Testis (tissue), 3 donors: Measurements from ENCODE around the gene B3GALT6. TPM values are rescaled to one million over a fixed set of nuclear protein-coding genes. Genes with fewer than 3 reads are reported as not detected.
A peak's percentile ranks its signal among the peaks of the same experiment; 100 is the strongest.

ENCODE experiments used
- DNase-seq: peaks from one replicate; pipeline ENCODE4 v3.0.0-alpha.2; 2019
- H3K27ac ChIP-seq, 2 donors: fragments of 200-600 bp; sonication (generic); one replicate each; pipeline ENCODE4 v1.5.1; 2019
- H3K27me3 ChIP-seq: fragments of 200-600 bp; sonication (generic); one replicate; pipeline ENCODE4 v1.5.1; 2019
- H3K36me3 ChIP-seq: fragments of 200-600 bp; sonication (generic); one replicate; pipeline ENCODE4 v1.5.1; 2017; ENCODE audit warnings: low read depth; ENCODE audit errors: missing control alignments
- H3K4me1 ChIP-seq: fragments of 200-600 bp; sonication (generic); one replicate; pipeline ENCODE4 v1.5.1; 2019
- H3K4me3 ChIP-seq, 2 donors: fragments of 200-600 bp; sonication (generic); one replicate each; pipeline ENCODE4 v1.5.1; 2017 to 2019
- H3K9me3 ChIP-seq: fragments of 200-600 bp; sonication (generic); one replicate; pipeline ENCODE4 v1.5.1; 2017
- POLR2A ChIP-seq: fragments of 450-650 bp; IDR thresholded peaks from one replicate; pipeline ENCODE4 v1.6.1; 2017; ENCODE audit warnings: antibody characterized with exemption, mild to moderate bottlenecking, moderate library complexity
- WGBS, 2 donors: methylation state at CpG; one replicate each; pipeline ENCODE4 v1.1.5; 2018; 5-methylcytosine and 5-hydroxymethylcytosine counted together
- intact Hi-C: fragments of 100-400 bp; cut with DNase I; formaldehyde crosslinking; loops from one replicate; pipeline ENCODE4 v1.15.1; 2023; ENCODE audit warnings: low total_unique reads
- polyA plus RNA-seq: library from polyadenylated mRNA; stranded (reverse); fragments of 350-450 nt; fragmentation: Illumina TruSeq; extraction: RNeasy Lipid Tissue Mini Kit (QIAGEN cat#74804); gene quantifications from one replicate; pipeline ENCODE4 v1.2.3, GENCODE V29; 2014; ENCODE audit warnings: low read depth, low replicate concordance; ENCODE audit not compliant: insufficient read depth
- total RNA-seq, 2 donors: library from RNA; depleted of rRNA; stranded (reverse); fragments of >200 nt; gene quantifications; one replicate each; pipeline ENCODE4 v1.2.3, GENCODE V29; 2016
- TF ChIP-seq, protein P1 (sequence below), 3 experiments: fragments of 450-650 bp in 2 of 3; fragments of 200-600 bp in 1 of 3; sonication (generic) in 1 of 3; IDR thresholded peaks; one replicate each; pipeline ENCODE4 v1.5.1; 2016 to 2019; ENCODE audit warnings: antibody characterized with exemption in 3 of 3, mild to moderate bottlenecking in 2 of 3, moderate library complexity in 1 of 3

The B3GALT6 gene
- total and polyA plus RNA-seq, 3 donors from 2014 or later, result 8.5 to 37.3 (median 26.1) TPM

DNA sequence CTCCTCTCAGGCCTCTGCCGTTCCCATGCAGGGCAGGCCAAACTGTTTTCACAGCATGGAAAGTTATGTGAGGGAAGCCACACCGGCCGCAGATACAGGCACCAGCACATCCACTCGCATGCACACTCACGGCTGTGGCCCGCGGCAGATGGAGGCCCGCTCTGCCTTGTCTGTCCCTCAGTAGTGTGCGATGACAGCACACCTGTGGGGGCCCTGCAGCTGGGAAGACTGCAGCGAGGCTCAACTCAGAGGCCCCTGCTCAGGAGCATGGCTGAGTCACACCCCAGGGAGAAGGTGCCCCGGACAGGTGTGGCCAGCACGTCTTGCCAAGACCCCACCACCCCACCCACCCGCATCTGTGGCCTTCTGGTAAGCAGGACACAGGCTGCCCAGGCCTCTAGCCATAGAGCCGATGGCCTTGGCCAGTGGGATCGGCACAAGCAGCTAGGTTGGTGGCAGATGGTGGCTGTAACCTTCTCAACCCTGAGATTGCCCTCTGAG, 42.9 kb downstream of the B3GALT6 start:
- no peaks in the 10 kb centered on the region for H3K9me3 ChIP-seq
- TF ChIP-seq, protein P1, sequence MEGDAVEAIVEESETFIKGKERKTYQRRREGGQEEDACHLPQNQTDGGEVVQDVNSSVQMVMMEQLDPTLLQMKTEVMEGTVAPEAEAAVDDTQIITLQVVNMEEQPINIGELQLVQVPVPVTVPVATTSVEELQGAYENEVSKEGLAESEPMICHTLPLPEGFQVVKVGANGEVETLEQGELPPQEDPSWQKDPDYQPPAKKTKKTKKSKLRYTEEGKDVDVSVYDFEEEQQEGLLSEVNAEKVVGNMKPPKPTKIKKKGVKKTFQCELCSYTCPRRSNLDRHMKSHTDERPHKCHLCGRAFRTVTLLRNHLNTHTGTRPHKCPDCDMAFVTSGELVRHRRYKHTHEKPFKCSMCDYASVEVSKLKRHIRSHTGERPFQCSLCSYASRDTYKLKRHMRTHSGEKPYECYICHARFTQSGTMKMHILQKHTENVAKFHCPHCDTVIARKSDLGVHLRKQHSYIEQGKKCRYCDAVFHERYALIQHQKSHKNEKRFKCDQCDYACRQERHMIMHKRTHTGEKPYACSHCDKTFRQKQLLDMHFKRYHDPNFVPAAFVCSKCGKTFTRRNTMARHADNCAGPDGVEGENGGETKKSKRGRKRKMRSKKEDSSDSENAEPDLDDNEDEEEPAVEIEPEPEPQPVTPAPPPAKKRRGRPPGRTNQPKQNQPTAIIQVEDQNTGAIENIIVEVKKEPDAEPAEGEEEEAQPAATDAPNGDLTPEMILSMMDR (IDR thresholded peaks at IDR 0.05), result no peak
- TF ChIP-seq POLR2A, result no peak
- intact Hi-C loops, result no loop called here
- H3K27ac ChIP-seq, result no peak overlapping the region
- H3K36me3 ChIP-seq, result no peaks in the 10 kb centered on the region
- H3K4me3 ChIP-seq, result peak overlapping the region in 1 of 2 donors; percentile 93
- peaks cover 36% of the 10 kb centered on the region for H3K4me1 ChIP-seq
- H3K27me3 ChIP-seq, result no peaks in the 10 kb centered on the region
- 62 to 81% methylated on average over 11 to 15 of the region's 15 CpGs for WGBS, 2 donors
- no peak for DNase-seq

DNA sequence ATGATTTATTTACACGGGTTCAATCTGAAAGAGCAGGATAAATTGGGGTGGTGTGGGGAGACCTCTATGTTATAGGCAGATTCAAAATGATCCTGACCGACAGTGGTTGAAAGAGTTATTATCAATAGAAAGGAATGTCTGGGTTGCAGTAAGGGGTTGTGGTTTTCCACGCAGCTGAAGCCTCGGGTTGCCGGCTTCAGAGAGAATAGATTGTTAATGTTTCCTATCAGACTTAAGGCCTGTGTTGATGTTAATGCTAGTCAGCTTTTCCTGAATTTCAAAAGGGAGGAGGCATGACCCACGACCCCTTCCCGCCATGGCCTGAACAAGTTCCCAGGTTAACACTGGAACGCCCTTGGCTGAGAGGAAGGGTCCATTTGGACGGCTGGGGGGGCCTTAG, 43.8 kb downstream of the B3GALT6 start:
- TF ChIP-seq, protein P1 (IDR thresholded peaks at IDR 0.05), result no peak
- Histone ChIP-seq H3K27ac (no peak overlapping the region), H3K4me1 (peaks cover 28% of the 10 kb centered on the region), H3K9me3 (no peaks in the 10 kb centered on the region), H3K27me3 (no peaks in the 10 kb centered on the region), H3K4me3 (no peak overlapping the region), H3K36me3 (no peaks in the 10 kb centered on the region)
- WGBS, 2 donors, result 84 to 86% methylated on average over 9 of the region's 9 CpGs
- DNase-seq, result no peak
- intact Hi-C loops, result no loop called here

DNA sequence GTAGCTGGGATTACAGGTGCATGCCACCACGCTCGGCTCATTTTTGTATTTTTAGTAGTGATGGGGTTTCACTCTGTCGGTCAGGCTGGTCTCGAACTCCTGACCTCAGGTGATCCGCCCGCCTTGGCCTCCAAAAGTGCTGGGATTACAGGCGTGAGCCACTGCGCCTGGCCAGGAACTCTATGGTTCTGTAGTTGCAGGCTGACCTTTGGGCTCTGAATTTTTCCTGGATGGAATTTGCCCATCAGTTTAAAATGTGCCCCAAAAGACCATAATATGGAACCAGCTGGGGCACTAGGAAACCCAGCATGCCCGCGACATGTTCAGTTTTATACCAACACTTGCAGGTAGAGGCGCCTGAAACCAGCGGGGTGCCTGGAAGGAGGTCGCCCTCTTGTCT, 46.6 kb downstream of the B3GALT6 start:
- H3K27me3 ChIP-seq, result no peaks in the 10 kb centered on the region
- H3K27ac ChIP-seq, result no peak overlapping the region
- peaks cover 19% of the 10 kb centered on the region for H3K4me1 ChIP-seq
- no peaks in the 10 kb centered on the region for H3K36me3 ChIP-seq
- WGBS, 2 donors, result 94 to 97% methylated on average over 13 of the region's 13 CpGs
- no peaks in the 10 kb centered on the region for H3K9me3 ChIP-seq
- TF ChIP-seq POLR2A, result no peak
- TF ChIP-seq, protein P1 (IDR thresholded peaks at IDR 0.05), result no peak
- DNase-seq, result no peak
- intact Hi-C loops, result no loop called here
- H3K4me3 ChIP-seq, result no peak overlapping the region

DNA sequence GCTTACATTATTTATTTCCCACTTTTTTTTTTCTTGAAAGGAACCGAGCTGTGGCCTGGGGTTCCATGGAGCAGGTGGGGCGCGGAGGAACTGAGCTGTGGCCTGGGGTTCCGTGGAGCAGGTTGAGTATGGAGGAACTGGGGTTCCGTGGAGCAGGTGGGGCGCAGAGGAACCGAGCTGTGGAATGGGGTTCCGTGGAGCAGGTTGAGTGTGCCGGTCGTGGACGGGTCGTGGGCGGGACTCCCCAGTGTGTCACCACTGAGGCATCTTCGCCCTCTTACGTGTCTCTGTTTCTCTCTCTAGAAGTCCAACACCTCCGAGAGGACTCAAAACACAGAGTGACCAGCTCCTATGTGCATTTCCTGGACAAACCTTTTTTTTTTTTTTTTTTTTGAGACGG, 47.0 kb downstream of the B3GALT6 start:
- 92 to 93% methylated on average over 17 of the region's 17 CpGs for WGBS, 2 donors
- no peaks in the 10 kb centered on the region for H3K27me3 ChIP-seq
- intact Hi-C loops, result no loop called here
- H3K4me3 ChIP-seq, result no peak overlapping the region
- H3K27ac ChIP-seq, result no peak overlapping the region
- H3K4me1 ChIP-seq, result peaks cover 19% of the 10 kb centered on the region
- no peak for DNase-seq
- no peaks in the 10 kb centered on the region for H3K36me3 ChIP-seq
- H3K9me3 ChIP-seq, result no peaks in the 10 kb centered on the region
- TF ChIP-seq, protein P1 (IDR thresholded peaks at IDR 0.05), result no peak
- TF ChIP-seq POLR2A, result no peak

DNA sequence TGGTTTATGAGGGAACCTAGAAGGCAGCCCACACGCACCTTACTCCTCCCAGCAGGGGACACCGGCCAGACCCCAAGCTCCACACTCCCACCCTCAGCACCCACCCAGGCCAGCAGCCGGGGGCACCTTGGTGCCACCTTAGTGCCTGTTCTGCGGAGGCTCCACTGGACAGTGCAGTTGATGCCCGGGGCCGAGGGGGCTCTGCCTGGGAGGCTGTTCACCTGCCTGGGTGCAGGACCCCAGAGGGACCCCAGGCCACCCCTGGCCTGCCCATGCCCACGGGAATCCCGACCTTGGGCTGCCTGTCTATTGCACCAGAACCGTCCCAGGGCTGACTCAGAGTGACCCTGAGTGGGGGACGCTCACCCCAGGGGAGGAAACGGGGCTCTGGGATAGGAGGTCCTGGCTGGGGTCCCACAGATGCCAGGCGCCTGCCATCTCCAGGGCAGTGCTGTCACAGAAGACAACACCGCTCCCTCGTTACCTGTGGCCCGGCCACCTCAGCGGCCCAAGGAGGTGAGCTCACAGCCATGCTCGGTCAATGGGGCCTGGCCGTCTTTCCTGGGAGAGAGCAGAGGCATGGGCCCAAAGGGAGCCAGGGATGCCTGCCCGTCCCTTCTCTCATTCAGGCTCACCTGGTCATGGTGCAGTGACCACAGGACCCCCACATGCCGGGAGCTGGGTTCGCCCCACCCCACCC, 48.9 kb downstream of the B3GALT6 start:
- Histone ChIP-seq H3K9me3 (no peaks in the 10 kb centered on the region), H3K36me3 (no peaks in the 10 kb centered on the region), H3K4me1 (peaks cover 11% of the 10 kb centered on the region), H3K27ac (no peak overlapping the region), H3K27me3 (no peaks in the 10 kb centered on the region), H3K4me3 (no peak overlapping the region)
- no peak for TF ChIP-seq POLR2A
- TF ChIP-seq, protein P1 (IDR thresholded peaks at IDR 0.05), result no peak
- intact Hi-C loops, result no loop called here
- DNase-seq, result no peak
- 89 to 92% methylated on average over 9 to 21 of the region's 21 CpGs for WGBS, 2 donors
